K562 (cell line): ENCODE measurements around the gene MRPL9. TPM values are rescaled to one million over a fixed set of nuclear protein-coding genes. Genes with fewer than 3 reads are reported as not detected.

ENCODE experiments used
- ARNT ChIP-seq, 2 experiments: fragments of 450-650 bp; IDR thresholded peaks; 2 replicates each; pipeline ENCODE4 v1.6.1; 2016; ENCODE audit warnings: mild to moderate bottlenecking in 1 of 2
- ATF7 ChIP-seq: fragments of 450-650 bp; IDR thresholded peaks from 2 replicates; pipeline ENCODE4 v1.7.1; 2014; ENCODE audit warnings: mild to moderate bottlenecking, moderate library complexity
- CSDE1 ChIP-seq, 2 experiments: fragments of 450-650 bp; IDR thresholded peaks; 2 replicates each; pipeline ENCODE4 v1.6.1; 2016; ENCODE audit warnings: mild to moderate bottlenecking in 1 of 2
- ID3 ChIP-seq, 2 experiments: fragments of 250-450 bp in 1 of 2; fragments of 450-650 bp in 1 of 2; sonication (Bioruptor Pico) in 1 of 2; IDR thresholded peaks; 2 replicates each; pipeline versions ENCODE4 v1.6.1 to v1.8.0; 2016 to 2021; ENCODE audit warnings: mild to moderate bottlenecking in 2 of 2, moderate library complexity in 2 of 2, missing compliant biosample characterization in 1 of 2, missing genetic modification characterization in 1 of 2
- JUNB ChIP-seq: fragments of 450-650 bp; formaldehyde crosslinking; conservative IDR thresholded peaks from 2 replicates; pipeline ENCODE4 v1.4.0; 2020; ENCODE audit warnings: mild to moderate bottlenecking
- JUND ChIP-seq, 2 experiments: IDR thresholded peaks; 2 replicates in 1 of 2; 3 replicates in 1 of 2; pipeline ENCODE4 v1.6.1; 2011; ENCODE audit warnings: borderline replicate concordance in 2 of 2, low read depth in 2 of 2, low read length in 2 of 2, improper control_type of control experiment in 1 of 2, missing biosample characterization in 1 of 2, missing genetic modification characterization in 1 of 2, missing genetic modification reagents in 1 of 2
- KLF16 ChIP-seq: IDR thresholded peaks from 2 replicates; pipeline ENCODE4 v1.6.1; 2016; ENCODE audit warnings: antibody characterized with exemption
- MBD2 ChIP-seq: sonication (generic); IDR thresholded peaks from 2 replicates; pipeline ENCODE4 v1.6.1; 2016; ENCODE audit warnings: low read depth, borderline replicate concordance
- MEIS2 ChIP-seq: fragments of 450-650 bp; IDR thresholded peaks from 2 replicates; pipeline ENCODE4 v1.6.1; 2014; ENCODE audit warnings: mild to moderate bottlenecking; ENCODE audit not compliant: partially characterized antibody
- NEUROD1 ChIP-seq: fragments of 150-350 bp; IDR thresholded peaks from 2 replicates; pipeline ENCODE4 v1.6.1; 2014; ENCODE audit warnings: borderline replicate concordance, low read length, low read depth; ENCODE audit not compliant: partially characterized antibody
- OTX1 ChIP-seq: fragments of 450-650 bp; formaldehyde crosslinking; IDR thresholded peaks from 2 replicates; pipeline ENCODE4 v1.4.0; 2022; ENCODE audit warnings: mild to moderate bottlenecking
- POLR2AphosphoS5 ChIP-seq: IDR thresholded peaks from 2 replicates; pipeline ENCODE4 v1.6.1; 2011; ENCODE audit warnings: mild to moderate bottlenecking, low read depth, low read length, moderate library complexity; ENCODE audit not compliant: control insufficient read depth, insufficient read depth
- RBM22 ChIP-seq: fragments of 200-400 bp; formaldehyde crosslinking; IDR thresholded peaks from 2 replicates; pipeline ENCODE4 v1.6.1; 2018; ENCODE audit warnings: low read length, low read depth; ENCODE audit not compliant: poor library complexity, severe bottlenecking
- polyA plus RNA-seq, 8 experiments: library from polyadenylated mRNA; depleted of rRNA in 4 of 8; stranded (reverse) in 5 of 8; unstranded in 3 of 8; fragments of >200 nt; fragmentation: Nextera tagmentation in 2 of 8; fragmentation: Illumina TruSeq in 1 of 8; extraction: Ambion mirVana in 2 of 8; extraction: Trizol in 1 of 8; gene quantifications; 2 replicates each; pipeline versions ENCODE4 v1.2.1 to v1.2.3, GENCODE V29; 2011 to 2014; ENCODE audit warnings: inconsistent platforms in 1 of 8, missing spikeins in 1 of 8
- total RNA-seq, 7 experiments: library from RNA; depleted of rRNA in 6 of 7; stranded (reverse); fragments of >200 nt in 6 of 7; fragmentation: Illumina TruSeq in 2 of 7; extraction: Trizol in 2 of 7; gene quantifications; 2 replicates each; pipeline versions ENCODE4 v1.2.1 to v1.2.3, GENCODE V29; 2011 to 2021; ENCODE audit warnings: low replicate concordance in 1 of 7
- TF ChIP-seq, protein P1 (sequence below): sonication (generic); formaldehyde crosslinking; IDR thresholded peaks from 2 replicates; pipeline ENCODE4 v1.9.0; 2022; ENCODE audit warnings: mild to moderate bottlenecking, missing genetic modification reagents
- TF ChIP-seq, protein P2 (sequence below): fragments of 450-650 bp; IDR thresholded peaks from 2 replicates; pipeline ENCODE4 v1.6.1; 2016; ENCODE audit warnings: mild to moderate bottlenecking, moderate library complexity

The MRPL9 gene
- total and polyA plus RNA-seq, 9 of the 15 experiments (the other 6 are each of a cell fraction or from before 2014, with no cell fraction given) = 38.0 to 162 (median 111) TPM

- TF ChIP-seq CSDE1 (IDR thresholded peaks at IDR 0.05) (peak in 1 of 2 experiments; percentile 97; a peak in 2 of 4 replicates), ID3 (CRISPR knock-in tag; IDR thresholded peaks at IDR 0.05) (no peak), ID3 (tag; IDR thresholded peaks at IDR 0.05) (no peak), POLR2AphosphoS5 (no peak), ARNT (IDR thresholded peaks at IDR 0.05) (no peak), MBD2 (peak; percentile 51; the same call in 1 of the 2 replicates), ATF7 (peak; percentile 96), JUND (IDR thresholded peaks at IDR 0.05; ENCODE audit: borderline replicate concordance, low read depth, low read length) (peak; percentile 97), JUND (tag; IDR thresholded peaks at IDR 0.05; ENCODE audit: borderline replicate concordance, low read depth, low read length) (peak; percentile 86; the same call in 2 of the 3 replicates), MEIS2 (peak; percentile 43), KLF16 (no peak), RBM22 (peak; percentile 99), NEUROD1 (peak; percentile 95), JUNB (CRISPR knock-in tag) (peak; percentile 47; the same call in 1 of the 2 replicates), OTX1 (CRISPR knock-in tag) (no peak)
- TF ChIP-seq, protein P1, sequence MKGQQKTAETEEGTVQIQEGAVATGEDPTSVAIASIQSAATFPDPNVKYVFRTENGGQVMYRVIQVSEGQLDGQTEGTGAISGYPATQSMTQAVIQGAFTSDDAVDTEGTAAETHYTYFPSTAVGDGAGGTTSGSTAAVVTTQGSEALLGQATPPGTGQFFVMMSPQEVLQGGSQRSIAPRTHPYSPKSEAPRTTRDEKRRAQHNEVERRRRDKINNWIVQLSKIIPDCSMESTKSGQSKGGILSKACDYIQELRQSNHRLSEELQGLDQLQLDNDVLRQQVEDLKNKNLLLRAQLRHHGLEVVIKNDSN = no peak
- TF ChIP-seq, protein P2, sequence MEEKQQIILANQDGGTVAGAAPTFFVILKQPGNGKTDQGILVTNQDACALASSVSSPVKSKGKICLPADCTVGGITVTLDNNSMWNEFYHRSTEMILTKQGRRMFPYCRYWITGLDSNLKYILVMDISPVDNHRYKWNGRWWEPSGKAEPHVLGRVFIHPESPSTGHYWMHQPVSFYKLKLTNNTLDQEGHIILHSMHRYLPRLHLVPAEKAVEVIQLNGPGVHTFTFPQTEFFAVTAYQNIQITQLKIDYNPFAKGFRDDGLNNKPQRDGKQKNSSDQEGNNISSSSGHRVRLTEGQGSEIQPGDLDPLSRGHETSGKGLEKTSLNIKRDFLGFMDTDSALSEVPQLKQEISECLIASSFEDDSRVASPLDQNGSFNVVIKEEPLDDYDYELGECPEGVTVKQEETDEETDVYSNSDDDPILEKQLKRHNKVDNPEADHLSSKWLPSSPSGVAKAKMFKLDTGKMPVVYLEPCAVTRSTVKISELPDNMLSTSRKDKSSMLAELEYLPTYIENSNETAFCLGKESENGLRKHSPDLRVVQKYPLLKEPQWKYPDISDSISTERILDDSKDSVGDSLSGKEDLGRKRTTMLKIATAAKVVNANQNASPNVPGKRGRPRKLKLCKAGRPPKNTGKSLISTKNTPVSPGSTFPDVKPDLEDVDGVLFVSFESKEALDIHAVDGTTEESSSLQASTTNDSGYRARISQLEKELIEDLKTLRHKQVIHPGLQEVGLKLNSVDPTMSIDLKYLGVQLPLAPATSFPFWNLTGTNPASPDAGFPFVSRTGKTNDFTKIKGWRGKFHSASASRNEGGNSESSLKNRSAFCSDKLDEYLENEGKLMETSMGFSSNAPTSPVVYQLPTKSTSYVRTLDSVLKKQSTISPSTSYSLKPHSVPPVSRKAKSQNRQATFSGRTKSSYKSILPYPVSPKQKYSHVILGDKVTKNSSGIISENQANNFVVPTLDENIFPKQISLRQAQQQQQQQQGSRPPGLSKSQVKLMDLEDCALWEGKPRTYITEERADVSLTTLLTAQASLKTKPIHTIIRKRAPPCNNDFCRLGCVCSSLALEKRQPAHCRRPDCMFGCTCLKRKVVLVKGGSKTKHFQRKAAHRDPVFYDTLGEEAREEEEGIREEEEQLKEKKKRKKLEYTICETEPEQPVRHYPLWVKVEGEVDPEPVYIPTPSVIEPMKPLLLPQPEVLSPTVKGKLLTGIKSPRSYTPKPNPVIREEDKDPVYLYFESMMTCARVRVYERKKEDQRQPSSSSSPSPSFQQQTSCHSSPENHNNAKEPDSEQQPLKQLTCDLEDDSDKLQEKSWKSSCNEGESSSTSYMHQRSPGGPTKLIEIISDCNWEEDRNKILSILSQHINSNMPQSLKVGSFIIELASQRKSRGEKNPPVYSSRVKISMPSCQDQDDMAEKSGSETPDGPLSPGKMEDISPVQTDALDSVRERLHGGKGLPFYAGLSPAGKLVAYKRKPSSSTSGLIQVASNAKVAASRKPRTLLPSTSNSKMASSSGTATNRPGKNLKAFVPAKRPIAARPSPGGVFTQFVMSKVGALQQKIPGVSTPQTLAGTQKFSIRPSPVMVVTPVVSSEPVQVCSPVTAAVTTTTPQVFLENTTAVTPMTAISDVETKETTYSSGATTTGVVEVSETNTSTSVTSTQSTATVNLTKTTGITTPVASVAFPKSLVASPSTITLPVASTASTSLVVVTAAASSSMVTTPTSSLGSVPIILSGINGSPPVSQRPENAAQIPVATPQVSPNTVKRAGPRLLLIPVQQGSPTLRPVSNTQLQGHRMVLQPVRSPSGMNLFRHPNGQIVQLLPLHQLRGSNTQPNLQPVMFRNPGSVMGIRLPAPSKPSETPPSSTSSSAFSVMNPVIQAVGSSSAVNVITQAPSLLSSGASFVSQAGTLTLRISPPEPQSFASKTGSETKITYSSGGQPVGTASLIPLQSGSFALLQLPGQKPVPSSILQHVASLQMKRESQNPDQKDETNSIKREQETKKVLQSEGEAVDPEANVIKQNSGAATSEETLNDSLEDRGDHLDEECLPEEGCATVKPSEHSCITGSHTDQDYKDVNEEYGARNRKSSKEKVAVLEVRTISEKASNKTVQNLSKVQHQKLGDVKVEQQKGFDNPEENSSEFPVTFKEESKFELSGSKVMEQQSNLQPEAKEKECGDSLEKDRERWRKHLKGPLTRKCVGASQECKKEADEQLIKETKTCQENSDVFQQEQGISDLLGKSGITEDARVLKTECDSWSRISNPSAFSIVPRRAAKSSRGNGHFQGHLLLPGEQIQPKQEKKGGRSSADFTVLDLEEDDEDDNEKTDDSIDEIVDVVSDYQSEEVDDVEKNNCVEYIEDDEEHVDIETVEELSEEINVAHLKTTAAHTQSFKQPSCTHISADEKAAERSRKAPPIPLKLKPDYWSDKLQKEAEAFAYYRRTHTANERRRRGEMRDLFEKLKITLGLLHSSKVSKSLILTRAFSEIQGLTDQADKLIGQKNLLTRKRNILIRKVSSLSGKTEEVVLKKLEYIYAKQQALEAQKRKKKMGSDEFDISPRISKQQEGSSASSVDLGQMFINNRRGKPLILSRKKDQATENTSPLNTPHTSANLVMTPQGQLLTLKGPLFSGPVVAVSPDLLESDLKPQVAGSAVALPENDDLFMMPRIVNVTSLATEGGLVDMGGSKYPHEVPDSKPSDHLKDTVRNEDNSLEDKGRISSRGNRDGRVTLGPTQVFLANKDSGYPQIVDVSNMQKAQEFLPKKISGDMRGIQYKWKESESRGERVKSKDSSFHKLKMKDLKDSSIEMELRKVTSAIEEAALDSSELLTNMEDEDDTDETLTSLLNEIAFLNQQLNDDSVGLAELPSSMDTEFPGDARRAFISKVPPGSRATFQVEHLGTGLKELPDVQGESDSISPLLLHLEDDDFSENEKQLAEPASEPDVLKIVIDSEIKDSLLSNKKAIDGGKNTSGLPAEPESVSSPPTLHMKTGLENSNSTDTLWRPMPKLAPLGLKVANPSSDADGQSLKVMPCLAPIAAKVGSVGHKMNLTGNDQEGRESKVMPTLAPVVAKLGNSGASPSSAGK = no peak
Measured at GRCh38 chr1:151710187-151710840, 53.0 kb downstream of the MRPL9 start (continued).
